GM12874 (cell line): ENCODE data around the gene CFAP20.

Source experiments
- CTCF ChIP-seq: IDR thresholded peaks from 2 replicates; pipeline ENCODE4 v1.5.1; 2011; ENCODE audit warnings: low read depth, mild to moderate bottlenecking, control low read depth, low read length, moderate library complexity; ENCODE audit not compliant: insufficient read depth

CFAP20 gene

GRCh38 chr16:58107709-58108108 is 21.5 kb downstream of the CFAP20 start:
- TF ChIP-seq CTCF, result no peak

GRCh38 chr16:58107228-58107627 is 22.0 kb downstream of the CFAP20 start:
- TF ChIP-seq CTCF, result no peak

GRCh38 chr16:58105631-58106030 is 23.6 kb downstream of the CFAP20 start:
- TF ChIP-seq CTCF, result no peak

GRCh38 chr16:58102665-58103392 is 26.4 kb downstream of the CFAP20 start:
- TF ChIP-seq CTCF, result no peak

GRCh38 chr16:58099956-58100300 is 29.3 kb downstream of the CFAP20 start:
- no peak for TF ChIP-seq CTCF

- TF ChIP-seq CTCF, result no peak
Observed at GRCh38 chr16:58099097-58099955, 29.9 kb downstream of the CFAP20 start.

- no peak for TF ChIP-seq CTCF
Observed at GRCh38 chr16:58098207-58099096, 30.7 kb downstream of the CFAP20 start.
